GM10266 (cell line): ENCODE results near the gene SEMA4F.

Experiments
- DNase-seq: peaks from one replicate; pipeline ENCODE4 v3.0.0; 2012; ENCODE audit errors: extremely low spot score
- CTCF ChIP-seq: IDR thresholded peaks from 2 replicates; pipeline ENCODE4 v1.5.1; 2012; ENCODE audit warnings: mild to moderate bottlenecking, low read depth; ENCODE audit not compliant: control insufficient read depth, insufficient read depth; ENCODE audit errors: missing control alignments

The SEMA4F gene

GRCh38 chr2:74694281-74694680 is 40.2 kb downstream of the SEMA4F start:
- DNase-seq = no peak
- TF ChIP-seq CTCF = no peak

GRCh38 chr2:74695663-74696062 is 41.6 kb downstream of the SEMA4F start:
- TF ChIP-seq CTCF = no peak
- DNase-seq = no peak

- no peak for TF ChIP-seq CTCF
- DNase-seq = no peak
These were observed 42.8 kb downstream of the SEMA4F start for GRCh38 chr2:74696829-74697228.

GRCh38 chr2:74700643-74701372 is 46.8 kb downstream of the SEMA4F start:
- TF ChIP-seq CTCF = no peak
- no peak for DNase-seq

- no peak for DNase-seq
- TF ChIP-seq CTCF = no peak
These were observed 48.1 kb downstream of the SEMA4F start for GRCh38 chr2:74702001-74702715.

GRCh38 chr2:74703373-74703772 is 49.3 kb downstream of the SEMA4F start:
- no peak for DNase-seq
- TF ChIP-seq CTCF = no peak

GRCh38 chr2:74704216-74704615 is 50.2 kb downstream of the SEMA4F start:
- no peak for DNase-seq
- TF ChIP-seq CTCF = no peak
